Panc1 (cell line): ENCODE results near the gene ACSS1.

ENCODE experiments used
- CTCF ChIP-seq: fragments of 450-650 bp; IDR thresholded peaks from 2 replicates; pipeline ENCODE4 v1.5.1; 2017; ENCODE audit warnings: mild to moderate bottlenecking
- POLR2AphosphoS5 ChIP-seq: IDR thresholded peaks from 2 replicates; pipeline ENCODE4 v1.6.1; 2012; ENCODE audit warnings: mild to moderate bottlenecking, low read depth, low read length, moderate library complexity
- SIN3A ChIP-seq: IDR thresholded peaks from 2 replicates; pipeline ENCODE4 v1.6.1; 2012; ENCODE audit warnings: low read depth, mild to moderate bottlenecking, low read length, moderate library complexity, borderline replicate concordance; ENCODE audit not compliant: insufficient read depth
- TCF7L2 ChIP-seq: IDR thresholded peaks from 2 replicates; pipeline ENCODE4 v1.6.1; 2011; ENCODE audit warnings: mild to moderate bottlenecking, low read depth, low read length, inconsistent platforms
- TF ChIP-seq, protein P1 (sequence below), 2 experiments: IDR thresholded peaks; 2 replicates each; pipeline ENCODE4 v1.6.1; 2011 to 2012; ENCODE audit warnings: low read depth in 2 of 2, control low read depth in 1 of 2, low read length in 1 of 2, mild to moderate bottlenecking in 1 of 2, moderate library complexity in 1 of 2; ENCODE audit not compliant: insufficient read depth in 1 of 2

GRCh38 chr20:24999568-24999967, 58.4 kb downstream of the ACSS1 start:
- TF ChIP-seq CTCF (no peak), POLR2AphosphoS5 (no peak), SIN3A (no peak), TCF7L2 (no peak)
- TF ChIP-seq, protein P1, sequence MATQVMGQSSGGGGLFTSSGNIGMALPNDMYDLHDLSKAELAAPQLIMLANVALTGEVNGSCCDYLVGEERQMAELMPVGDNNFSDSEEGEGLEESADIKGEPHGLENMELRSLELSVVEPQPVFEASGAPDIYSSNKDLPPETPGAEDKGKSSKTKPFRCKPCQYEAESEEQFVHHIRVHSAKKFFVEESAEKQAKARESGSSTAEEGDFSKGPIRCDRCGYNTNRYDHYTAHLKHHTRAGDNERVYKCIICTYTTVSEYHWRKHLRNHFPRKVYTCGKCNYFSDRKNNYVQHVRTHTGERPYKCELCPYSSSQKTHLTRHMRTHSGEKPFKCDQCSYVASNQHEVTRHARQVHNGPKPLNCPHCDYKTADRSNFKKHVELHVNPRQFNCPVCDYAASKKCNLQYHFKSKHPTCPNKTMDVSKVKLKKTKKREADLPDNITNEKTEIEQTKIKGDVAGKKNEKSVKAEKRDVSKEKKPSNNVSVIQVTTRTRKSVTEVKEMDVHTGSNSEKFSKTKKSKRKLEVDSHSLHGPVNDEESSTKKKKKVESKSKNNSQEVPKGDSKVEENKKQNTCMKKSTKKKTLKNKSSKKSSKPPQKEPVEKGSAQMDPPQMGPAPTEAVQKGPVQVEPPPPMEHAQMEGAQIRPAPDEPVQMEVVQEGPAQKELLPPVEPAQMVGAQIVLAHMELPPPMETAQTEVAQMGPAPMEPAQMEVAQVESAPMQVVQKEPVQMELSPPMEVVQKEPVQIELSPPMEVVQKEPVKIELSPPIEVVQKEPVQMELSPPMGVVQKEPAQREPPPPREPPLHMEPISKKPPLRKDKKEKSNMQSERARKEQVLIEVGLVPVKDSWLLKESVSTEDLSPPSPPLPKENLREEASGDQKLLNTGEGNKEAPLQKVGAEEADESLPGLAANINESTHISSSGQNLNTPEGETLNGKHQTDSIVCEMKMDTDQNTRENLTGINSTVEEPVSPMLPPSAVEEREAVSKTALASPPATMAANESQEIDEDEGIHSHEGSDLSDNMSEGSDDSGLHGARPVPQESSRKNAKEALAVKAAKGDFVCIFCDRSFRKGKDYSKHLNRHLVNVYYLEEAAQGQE (IDR thresholded peaks at IDR 0.05; ENCODE audit: insufficient read depth in 1 of 2, low read depth in 2 of 2, low read length in 1 of 2), result no peak
